SK-N-SH treated with all-trans-retinoic acid at 6 μM for 48 hours (cell line): ENCODE results near the gene LAMA5.
A peak's percentile ranks its signal among the peaks of the same experiment; 100 is the strongest.

Experiments used
- ATAC-seq: fragments of 200-7000 bp; cut with Tn5 transposase; 3 replicates; pipeline ENCODE4 v1.9.1; 2020; ENCODE audit warnings: mild to moderate bottlenecking, moderate library complexity
- BACH2 ChIP-seq: fragments of 250-450 bp; sonication (Bioruptor Pico); IDR thresholded peaks from 2 replicates; pipeline ENCODE4 v1.9.0; 2021; ENCODE audit warnings: mild to moderate bottlenecking, borderline replicate concordance
- CSDC2 ChIP-seq: fragments of 250-450 bp; sonication (Bioruptor Pico); IDR thresholded peaks from 2 replicates; pipeline ENCODE4 v1.5.0; 2020; ENCODE audit warnings: mild to moderate bottlenecking, moderate library complexity
- ESRRG ChIP-seq: fragments of 250-450 bp; sonication (Bioruptor Pico); IDR thresholded peaks from 2 replicates; pipeline ENCODE4 v1.6.1; 2021; ENCODE audit warnings: mild to moderate bottlenecking
- GLIS3 ChIP-seq: fragments of 250-450 bp; sonication (Bioruptor Pico); IDR thresholded peaks from 2 replicates; pipeline ENCODE4 v1.5.0; 2020; ENCODE audit warnings: mild to moderate bottlenecking, moderate library complexity
- OSR1 ChIP-seq: fragments of 250-450 bp; sonication (Bioruptor Pico); IDR thresholded peaks from 2 replicates; pipeline ENCODE4 v1.8.0; 2022; ENCODE audit warnings: moderate library complexity, mild to moderate bottlenecking, inconsistent platforms
- SNAI2 ChIP-seq: fragments of 250-450 bp; sonication (Bioruptor Pico); IDR thresholded peaks from 2 replicates; pipeline ENCODE4 v1.5.0; 2020; ENCODE audit warnings: mild to moderate bottlenecking, moderate library complexity
- TCF4 ChIP-seq: fragments of 250-450 bp; sonication (Bioruptor Pico); IDR thresholded peaks from 2 replicates; pipeline ENCODE4 v1.8.0; 2021; ENCODE audit warnings: mild to moderate bottlenecking, moderate library complexity, borderline replicate concordance
- TOX ChIP-seq: fragments of 250-450 bp; sonication (Bioruptor Pico); IDR thresholded peaks from 2 replicates; pipeline ENCODE4 v1.8.0; 2021; ENCODE audit warnings: mild to moderate bottlenecking, moderate library complexity, borderline replicate concordance
- ZC3H10 ChIP-seq: fragments of 250-450 bp; sonication (Bioruptor Pico); IDR thresholded peaks from 2 replicates; pipeline ENCODE4 v1.5.1; 2021; ENCODE audit warnings: mild to moderate bottlenecking, moderate library complexity
- ZFP3 ChIP-seq: fragments of 250-450 bp; sonication (Bioruptor Pico); IDR thresholded peaks from 2 replicates; pipeline ENCODE4 v1.5.0; 2020; ENCODE audit warnings: mild to moderate bottlenecking, moderate library complexity
- ZFP30 ChIP-seq: fragments of 450-650 bp; formaldehyde crosslinking; IDR thresholded peaks from 2 replicates; pipeline ENCODE4 v1.5.0; 2022; ENCODE audit warnings: mild to moderate bottlenecking, moderate library complexity
- ZNF565 ChIP-seq: fragments of 450-650 bp; formaldehyde crosslinking; conservative IDR thresholded peaks from 2 replicates; pipeline ENCODE4 v1.5.0; 2020; ENCODE audit warnings: low read depth, mild to moderate bottlenecking, moderate library complexity
- TF ChIP-seq, protein P1 (sequence below): fragments of 250-450 bp; sonication (Bioruptor Pico); IDR thresholded peaks from 2 replicates; pipeline ENCODE4 v1.5.0; 2020; ENCODE audit warnings: mild to moderate bottlenecking, moderate library complexity
- TF ChIP-seq, protein P2 (sequence below): fragments of 250-450 bp; sonication (Bioruptor Pico); IDR thresholded peaks from 2 replicates; pipeline ENCODE4 v1.8.0; 2021; ENCODE audit warnings: low read depth, mild to moderate bottlenecking, moderate library complexity, borderline replicate concordance
- TF ChIP-seq, protein P3 (sequence below): fragments of 250-450 bp; sonication (Bioruptor Pico); IDR thresholded peaks from 2 replicates; pipeline ENCODE4 v1.5.1; 2020; ENCODE audit warnings: low read depth, mild to moderate bottlenecking, moderate library complexity
- TF ChIP-seq, protein P4 (sequence below): fragments of 250-450 bp; sonication (Bioruptor Pico); IDR thresholded peaks from 2 replicates; pipeline ENCODE4 v1.8.0; 2020; ENCODE audit warnings: mild to moderate bottlenecking, moderate library complexity, borderline replicate concordance
- TF ChIP-seq, protein P5 (sequence below): fragments of 250-450 bp; sonication (Bioruptor Pico); IDR thresholded peaks from 2 replicates; pipeline ENCODE4 v1.5.1; 2021; ENCODE audit warnings: mild to moderate bottlenecking, moderate library complexity

The LAMA5 gene

DNA sequence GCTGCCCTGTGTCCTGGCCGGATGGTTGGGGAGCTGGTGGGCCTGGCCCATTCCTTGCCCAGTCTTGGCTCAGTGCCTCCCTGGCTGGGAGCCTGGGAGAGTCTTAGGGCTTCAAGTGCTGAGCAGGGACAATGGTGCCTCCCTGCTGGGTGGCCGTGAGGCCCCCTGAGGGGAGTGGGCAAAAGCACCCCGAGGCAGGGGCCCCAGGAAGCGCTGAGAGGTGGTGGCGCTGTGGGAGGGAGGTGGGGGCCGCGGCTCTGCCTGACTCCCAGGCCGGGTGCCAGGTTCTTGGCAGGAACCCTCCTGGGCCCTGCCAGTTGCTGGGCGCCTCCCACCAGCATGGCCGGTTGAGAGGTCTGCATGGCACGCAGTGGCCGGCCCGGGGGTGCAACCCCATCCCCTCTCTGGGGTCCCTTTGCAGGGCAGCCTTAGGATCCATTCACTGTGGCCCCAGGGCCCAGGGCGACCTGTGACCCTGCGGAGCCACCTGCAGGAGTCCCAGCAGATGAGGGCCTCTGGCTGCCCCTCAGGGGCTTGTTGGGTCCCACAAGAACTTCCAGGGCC, 10.6 kb upstream of the LAMA5 start:
- TF ChIP-seq, protein P1, sequence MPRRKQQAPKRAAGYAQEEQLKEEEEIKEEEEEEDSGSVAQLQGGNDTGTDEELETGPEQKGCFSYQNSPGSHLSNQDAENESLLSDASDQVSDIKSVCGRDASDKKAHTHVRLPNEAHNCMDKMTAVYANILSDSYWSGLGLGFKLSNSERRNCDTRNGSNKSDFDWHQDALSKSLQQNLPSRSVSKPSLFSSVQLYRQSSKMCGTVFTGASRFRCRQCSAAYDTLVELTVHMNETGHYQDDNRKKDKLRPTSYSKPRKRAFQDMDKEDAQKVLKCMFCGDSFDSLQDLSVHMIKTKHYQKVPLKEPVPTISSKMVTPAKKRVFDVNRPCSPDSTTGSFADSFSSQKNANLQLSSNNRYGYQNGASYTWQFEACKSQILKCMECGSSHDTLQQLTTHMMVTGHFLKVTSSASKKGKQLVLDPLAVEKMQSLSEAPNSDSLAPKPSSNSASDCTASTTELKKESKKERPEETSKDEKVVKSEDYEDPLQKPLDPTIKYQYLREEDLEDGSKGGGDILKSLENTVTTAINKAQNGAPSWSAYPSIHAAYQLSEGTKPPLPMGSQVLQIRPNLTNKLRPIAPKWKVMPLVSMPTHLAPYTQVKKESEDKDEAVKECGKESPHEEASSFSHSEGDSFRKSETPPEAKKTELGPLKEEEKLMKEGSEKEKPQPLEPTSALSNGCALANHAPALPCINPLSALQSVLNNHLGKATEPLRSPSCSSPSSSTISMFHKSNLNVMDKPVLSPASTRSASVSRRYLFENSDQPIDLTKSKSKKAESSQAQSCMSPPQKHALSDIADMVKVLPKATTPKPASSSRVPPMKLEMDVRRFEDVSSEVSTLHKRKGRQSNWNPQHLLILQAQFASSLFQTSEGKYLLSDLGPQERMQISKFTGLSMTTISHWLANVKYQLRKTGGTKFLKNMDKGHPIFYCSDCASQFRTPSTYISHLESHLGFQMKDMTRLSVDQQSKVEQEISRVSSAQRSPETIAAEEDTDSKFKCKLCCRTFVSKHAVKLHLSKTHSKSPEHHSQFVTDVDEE (CRISPR knock-in tag) = no peak
- no peak for TF ChIP-seq TCF4
- no peak for TF ChIP-seq ESRRG (CRISPR knock-in tag)
- TF ChIP-seq, all 23 proteins: peak for 0
- ATAC-seq = no peak

DNA sequence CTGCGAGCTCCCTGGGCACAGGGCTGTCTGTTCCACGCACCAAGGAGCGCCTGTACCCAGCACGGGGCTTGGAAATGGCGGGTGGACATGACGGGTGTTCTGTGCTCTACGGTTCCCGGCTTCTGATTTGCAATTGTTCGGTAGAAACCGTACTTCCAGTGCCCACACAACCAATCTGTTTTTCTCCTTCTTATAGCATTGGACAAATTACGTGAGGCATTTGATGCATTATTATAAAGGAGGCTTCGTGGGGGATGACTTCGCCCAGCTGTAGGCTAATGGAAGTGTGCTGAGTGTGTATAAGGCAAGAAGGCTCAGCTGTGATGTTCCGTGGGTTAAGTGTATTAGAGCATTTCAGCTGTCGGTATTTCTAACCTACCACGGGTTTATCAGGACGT, 10.0 kb upstream of the LAMA5 start:
- ATAC-seq = no peak
- TF ChIP-seq GLIS3 = no peak
- TF ChIP-seq, protein P2, sequence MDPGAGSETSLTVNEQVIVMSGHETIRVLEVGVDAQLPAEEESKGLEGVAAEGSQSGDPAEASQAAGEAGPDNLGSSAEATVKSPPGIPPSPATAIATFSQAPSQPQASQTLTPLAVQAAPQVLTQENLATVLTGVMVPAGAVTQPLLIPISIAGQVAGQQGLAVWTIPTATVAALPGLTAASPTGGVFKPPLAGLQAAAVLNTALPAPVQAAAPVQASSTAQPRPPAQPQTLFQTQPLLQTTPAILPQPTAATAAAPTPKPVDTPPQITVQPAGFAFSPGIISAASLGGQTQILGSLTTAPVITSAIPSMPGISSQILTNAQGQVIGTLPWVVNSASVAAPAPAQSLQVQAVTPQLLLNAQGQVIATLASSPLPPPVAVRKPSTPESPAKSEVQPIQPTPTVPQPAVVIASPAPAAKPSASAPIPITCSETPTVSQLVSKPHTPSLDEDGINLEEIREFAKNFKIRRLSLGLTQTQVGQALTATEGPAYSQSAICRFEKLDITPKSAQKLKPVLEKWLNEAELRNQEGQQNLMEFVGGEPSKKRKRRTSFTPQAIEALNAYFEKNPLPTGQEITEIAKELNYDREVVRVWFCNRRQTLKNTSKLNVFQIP (CRISPR knock-in tag) = no peak
- no peak for TF ChIP-seq TOX (CRISPR knock-in tag)
- no peak for TF ChIP-seq OSR1
- no peak for TF ChIP-seq ESRRG (CRISPR knock-in tag)
- TF ChIP-seq, protein P1 (CRISPR knock-in tag) = no peak
- no peak for TF ChIP-seq ZNF565 (CRISPR knock-in tag)
- no peak for TF ChIP-seq ZFP3 (CRISPR knock-in tag)
- TF ChIP-seq, protein P3, sequence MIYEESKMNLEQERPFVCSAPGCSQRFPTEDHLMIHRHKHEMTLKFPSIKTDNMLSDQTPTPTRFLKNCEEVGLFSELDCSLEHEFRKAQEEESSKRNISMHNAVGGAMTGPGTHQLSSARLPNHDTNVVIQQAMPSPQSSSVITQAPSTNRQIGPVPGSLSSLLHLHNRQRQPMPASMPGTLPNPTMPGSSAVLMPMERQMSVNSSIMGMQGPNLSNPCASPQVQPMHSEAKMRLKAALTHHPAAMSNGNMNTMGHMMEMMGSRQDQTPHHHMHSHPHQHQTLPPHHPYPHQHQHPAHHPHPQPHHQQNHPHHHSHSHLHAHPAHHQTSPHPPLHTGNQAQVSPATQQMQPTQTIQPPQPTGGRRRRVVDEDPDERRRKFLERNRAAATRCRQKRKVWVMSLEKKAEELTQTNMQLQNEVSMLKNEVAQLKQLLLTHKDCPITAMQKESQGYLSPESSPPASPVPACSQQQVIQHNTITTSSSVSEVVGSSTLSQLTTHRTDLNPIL (CRISPR knock-in tag) = no peak
- no peak for TF ChIP-seq CSDC2 (CRISPR knock-in tag)
- TF ChIP-seq ZC3H10 = no peak
- TF ChIP-seq, protein P4, sequence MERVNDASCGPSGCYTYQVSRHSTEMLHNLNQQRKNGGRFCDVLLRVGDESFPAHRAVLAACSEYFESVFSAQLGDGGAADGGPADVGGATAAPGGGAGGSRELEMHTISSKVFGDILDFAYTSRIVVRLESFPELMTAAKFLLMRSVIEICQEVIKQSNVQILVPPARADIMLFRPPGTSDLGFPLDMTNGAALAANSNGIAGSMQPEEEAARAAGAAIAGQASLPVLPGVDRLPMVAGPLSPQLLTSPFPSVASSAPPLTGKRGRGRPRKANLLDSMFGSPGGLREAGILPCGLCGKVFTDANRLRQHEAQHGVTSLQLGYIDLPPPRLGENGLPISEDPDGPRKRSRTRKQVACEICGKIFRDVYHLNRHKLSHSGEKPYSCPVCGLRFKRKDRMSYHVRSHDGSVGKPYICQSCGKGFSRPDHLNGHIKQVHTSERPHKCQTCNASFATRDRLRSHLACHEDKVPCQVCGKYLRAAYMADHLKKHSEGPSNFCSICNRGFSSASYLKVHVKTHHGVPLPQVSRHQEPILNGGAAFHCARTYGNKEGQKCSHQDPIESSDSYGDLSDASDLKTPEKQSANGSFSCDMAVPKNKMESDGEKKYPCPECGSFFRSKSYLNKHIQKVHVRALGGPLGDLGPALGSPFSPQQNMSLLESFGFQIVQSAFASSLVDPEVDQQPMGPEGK (CRISPR knock-in tag) = no peak
- no peak for TF ChIP-seq ZFP30 (CRISPR knock-in tag)

DNA sequence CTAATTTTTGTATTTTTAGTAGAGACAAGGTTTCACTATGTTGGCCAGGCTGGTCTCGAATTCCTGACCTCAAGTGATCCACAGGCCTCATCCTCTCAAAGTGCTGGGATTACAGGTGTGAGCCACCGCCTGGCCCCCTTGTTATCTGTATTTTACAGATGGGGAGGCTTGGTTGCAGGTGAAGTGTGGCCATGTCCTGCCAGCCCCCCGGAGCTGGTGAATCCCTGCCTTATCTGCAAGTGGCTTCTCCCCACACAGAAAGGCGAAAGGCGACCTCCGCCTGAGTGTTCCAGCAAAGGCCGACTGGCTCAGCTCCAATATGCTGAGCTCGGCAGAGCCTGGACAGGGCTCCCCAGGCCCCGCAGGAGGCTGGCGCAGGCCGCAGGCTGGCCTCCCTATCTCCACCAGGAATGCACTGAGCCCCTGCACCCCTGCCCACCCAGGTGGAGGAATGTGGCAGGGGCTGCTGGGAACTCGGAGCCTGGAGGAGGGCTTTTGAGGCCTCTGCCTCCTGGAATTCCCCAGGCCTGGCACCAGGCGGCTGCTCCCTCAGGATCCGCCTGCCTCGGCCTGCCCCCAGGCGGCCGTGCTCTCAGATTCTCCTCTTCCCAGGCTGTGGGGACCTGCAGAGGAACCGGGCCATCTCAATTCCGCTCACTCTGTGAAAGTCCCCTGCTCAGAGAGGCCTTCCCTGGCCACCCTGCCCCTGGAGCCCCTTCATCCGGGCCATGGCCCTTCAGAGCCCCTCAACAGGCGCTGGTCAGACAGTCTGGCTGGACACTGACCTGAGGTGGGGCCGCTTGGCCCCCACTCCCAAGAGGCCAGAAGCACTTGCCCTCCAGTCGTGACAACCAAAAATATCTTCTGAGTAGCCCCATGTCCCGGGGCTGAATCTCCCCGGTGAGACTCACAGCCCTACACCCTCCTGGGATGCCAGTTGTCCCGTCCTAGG, 9.3 kb upstream of the LAMA5 start:
- no peak for TF ChIP-seq ZFP30 (CRISPR knock-in tag)
- TF ChIP-seq, protein P4 (CRISPR knock-in tag) = no peak
- TF ChIP-seq, protein P5, sequence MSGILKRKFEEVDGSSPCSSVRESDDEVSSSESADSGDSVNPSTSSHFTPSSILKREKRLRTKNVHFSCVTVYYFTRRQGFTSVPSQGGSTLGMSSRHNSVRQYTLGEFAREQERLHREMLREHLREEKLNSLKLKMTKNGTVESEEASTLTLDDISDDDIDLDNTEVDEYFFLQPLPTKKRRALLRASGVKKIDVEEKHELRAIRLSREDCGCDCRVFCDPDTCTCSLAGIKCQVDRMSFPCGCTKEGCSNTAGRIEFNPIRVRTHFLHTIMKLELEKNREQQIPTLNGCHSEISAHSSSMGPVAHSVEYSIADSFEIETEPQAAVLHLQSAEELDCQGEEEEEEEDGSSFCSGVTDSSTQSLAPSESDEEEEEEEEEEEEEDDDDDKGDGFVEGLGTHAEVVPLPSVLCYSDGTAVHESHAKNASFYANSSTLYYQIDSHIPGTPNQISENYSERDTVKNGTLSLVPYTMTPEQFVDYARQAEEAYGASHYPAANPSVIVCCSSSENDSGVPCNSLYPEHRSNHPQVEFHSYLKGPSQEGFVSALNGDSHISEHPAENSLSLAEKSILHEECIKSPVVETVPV = no peak
- TF ChIP-seq, protein P3 (CRISPR knock-in tag) = no peak
- TF ChIP-seq OSR1 = no peak
- TF ChIP-seq ZC3H10 = no peak
- peak; percentile 40; the same call in 1 of the 2 replicates for TF ChIP-seq SNAI2
- no peak for TF ChIP-seq BACH2 (CRISPR knock-in tag)
- ATAC-seq = peak; percentile 54
